Activated CD4-positive, alpha-beta T cell treated with anti-CD3 and anti-CD28 coated beads, Interleukin-2, amount 10 ng/mL, durations not matched to agents 7 days and 5 days (primary cell): ENCODE data around the gene UBXN11. TPM values are rescaled to one million over a fixed set of nuclear protein-coding genes. Genes with fewer than 3 reads are reported as not detected.

ENCODE experiments used
- CTCF ChIA-PET: fragments of 350-600 bp; sonication (Branson Sonifier 250); formaldehyde crosslinking; loops from one replicate; lab custom pipeline; 2021; ENCODE audit warnings: antibody characterized with exemption; lab: Charles Lee
- POLR2A ChIA-PET: fragments of 350-600 bp; sonication (Branson Sonifier 250); formaldehyde crosslinking; loops from one replicate; lab custom pipeline; 2021; ENCODE audit warnings: antibody characterized with exemption; lab: Charles Lee
- DNase-seq: peaks from one replicate; pipeline ENCODE4 v3.0.0-alpha.2; 2020
- H3K27ac Mint-ChIP-seq: one replicate; pipeline ENCODE4 v1.8.0; 2021; ENCODE audit warnings: mild to moderate bottlenecking, moderate library complexity, mixed read lengths
- H3K27me3 Mint-ChIP-seq: one replicate; pipeline ENCODE4 v1.8.0; 2021; ENCODE audit warnings: mixed read lengths
- H3K36me3 Mint-ChIP-seq: one replicate; pipeline ENCODE4 v1.8.0; 2021; ENCODE audit warnings: low read depth, mixed read lengths
- H3K4me1 Mint-ChIP-seq: one replicate; pipeline ENCODE4 v1.8.0; 2021; ENCODE audit warnings: mixed read lengths
- H3K4me3 Mint-ChIP-seq: one replicate; pipeline ENCODE4 v1.8.0; 2021; ENCODE audit warnings: mild to moderate bottlenecking, moderate library complexity, mixed read lengths
- H3K9me3 Mint-ChIP-seq: one replicate; pipeline ENCODE4 v1.8.0; 2021; ENCODE audit warnings: mixed read lengths
- total RNA-seq, 2 experiments: library from RNA; stranded (reverse); gene quantifications; one replicate each; pipeline ENCODE4 v1.2.3, GENCODE V29; 2021

The UBXN11 gene
- total RNA-seq, 2 experiments from 2014 or later = 48.6 to 51.3 TPM

GRCh38 chr1:26287811-26288210 is 18.6 kb downstream of the UBXN11 start:
- Mint-ChIP-seq H3K36me3 (peaks cover 39% of the 10 kb centered on the region), H3K4me3 (peak overlapping the region; percentile 58), H3K9me3 (no peaks in the 10 kb centered on the region), H3K27ac (peak overlapping the region; percentile 94), H3K4me1 (peaks cover 93% of the 10 kb centered on the region), H3K27me3 (no peaks in the 10 kb centered on the region)
- CTCF ChIA-PET = interaction anchor here (0.7 to 21.4 kb wide), 12 partner anchors 11 to 130 kb away, joined by 3 to 442 read pairs (median 8); partner anchors contain the start of genes CD52, CEP85, UBXN11 and ZNF593
- no peak for DNase-seq
- POLR2A ChIA-PET = interaction anchor here (0.9 to 1.7 kb wide), 3 partner anchors 10 to 27 kb away, joined by 3 to 9 read pairs (median 4); partner anchors contain the start of gene UBXN11

GRCh38 chr1:26287033-26287711 is 19.3 kb downstream of the UBXN11 start:
- Mint-ChIP-seq H3K36me3 (peaks cover 45% of the 10 kb centered on the region), H3K27me3 (no peaks in the 10 kb centered on the region), H3K4me3 (peak overlapping the region; percentile 58), H3K9me3 (no peaks in the 10 kb centered on the region), H3K27ac (peak overlapping the region; percentile 94), H3K4me1 (peaks cover 100% of the 10 kb centered on the region)
- ChIA-PET CTCF (interaction anchor here (0.7 to 21.4 kb wide), 14 partner anchors 11 to 104 kb away, joined by 3 to 442 read pairs (median 8); partner anchors contain the start of genes CD52, CEP85 and UBXN11), POLR2A (interaction anchor here (0.9 to 1.5 kb wide), 2 partner anchors 9 to 21 kb away, joined by 3 to 6 read pairs; no protein-coding TSS in a partner anchor)
- peak; percentile 91 for DNase-seq

GRCh38 chr1:26286064-26286416 is 20.4 kb downstream of the UBXN11 start:
- H3K36me3 Mint-ChIP-seq = peaks cover 49% of the 10 kb centered on the region
- peak overlapping the region; percentile 94 for H3K27ac Mint-ChIP-seq
- no peaks in the 10 kb centered on the region for H3K27me3 Mint-ChIP-seq
- H3K4me1 Mint-ChIP-seq = peaks cover 99% of the 10 kb centered on the region
- ChIA-PET CTCF (interaction anchor here (0.6 to 21.4 kb wide), 21 partner anchors 8 to 242 kb away, joined by 3 to 442 read pairs (median 8); partner anchors contain the start of genes CD52, CEP85 and UBXN11), POLR2A (interaction anchor here (0.8 to 2.1 kb wide), 3 partner anchors 22 to 78 kb away, joined by 3 to 12 read pairs (median 6); partner anchors contain the start of gene CD52)
- no peak for DNase-seq
- no peaks in the 10 kb centered on the region for H3K9me3 Mint-ChIP-seq
- H3K4me3 Mint-ChIP-seq = no peak overlapping the region

DNA sequence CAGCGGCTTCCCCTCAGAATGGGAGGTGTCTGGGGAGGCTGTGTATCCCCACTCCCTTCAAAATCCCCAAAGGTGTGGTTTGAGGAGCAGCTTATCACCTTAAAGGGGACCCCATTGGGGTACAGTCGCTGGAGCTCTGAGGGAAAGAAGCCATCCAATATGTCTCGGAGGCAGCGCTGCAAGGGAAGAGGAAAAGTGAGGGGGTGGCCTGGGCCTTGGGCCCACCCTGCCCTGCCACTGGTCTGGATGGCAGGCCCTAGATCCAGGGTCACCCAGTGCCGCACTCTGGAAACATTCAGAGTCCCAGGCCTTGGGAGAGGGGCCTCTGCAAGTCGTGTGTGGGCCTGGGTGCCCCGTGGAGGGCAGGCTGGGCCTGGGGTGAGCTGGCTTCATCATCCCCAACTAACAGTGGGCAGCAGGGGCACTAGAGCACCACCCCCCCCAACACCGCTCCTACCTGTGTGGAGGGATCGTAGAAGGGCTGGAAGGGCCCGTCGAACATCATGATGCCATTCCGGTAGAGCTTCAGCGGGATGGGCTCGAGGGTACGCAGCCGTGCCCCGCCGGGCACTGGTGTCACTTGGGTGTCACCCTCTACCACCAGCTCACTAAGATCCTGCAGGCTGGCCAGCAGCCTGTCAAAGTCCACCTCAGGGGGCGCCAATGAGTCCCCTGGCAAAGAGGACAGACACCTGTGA is 20.9 kb downstream of the UBXN11 start:
- DNase-seq = peak; percentile 40
- peak overlapping the region; percentile 97 for H3K27ac Mint-ChIP-seq

GRCh38 chr1:26284597-26285347 is 21.7 kb downstream of the UBXN11 start:
- ChIA-PET POLR2A (interaction anchor here (0.6 to 2.1 kb wide), 4 partner anchors 33 to 464 kb away, joined by 3 to 12 read pairs (median 6); partner anchors contain the start of gene CD52), CTCF (interaction anchor here (0.5 to 21.4 kb wide), 30 partner anchors 9 to 214 kb away, joined by 3 to 442 read pairs (median 6); partner anchors contain the start of genes CD52, CEP85, LIN28A and UBXN11)
- no peaks in the 10 kb centered on the region for H3K9me3 Mint-ChIP-seq
- H3K36me3 Mint-ChIP-seq = peaks cover 50% of the 10 kb centered on the region
- peak overlapping the region; percentile 97 for H3K27ac Mint-ChIP-seq
- DNase-seq = peak; percentile 96
- H3K4me1 Mint-ChIP-seq = peaks cover 90% of the 10 kb centered on the region
- no peaks in the 10 kb centered on the region for H3K27me3 Mint-ChIP-seq
- H3K4me3 Mint-ChIP-seq = peak overlapping the region; percentile 73

More for the DNA sequence above, 20.9 kb downstream of the UBXN11 start:
- Mint-ChIP-seq H3K27me3 (no peaks in the 10 kb centered on the region), H3K4me1 (peaks cover 96% of the 10 kb centered on the region), H3K9me3 (no peaks in the 10 kb centered on the region), H3K36me3 (peaks cover 54% of the 10 kb centered on the region), H3K4me3 (peak overlapping the region; percentile 73)
- ChIA-PET CTCF (interaction anchor here (0.6 to 21.4 kb wide), 26 partner anchors 9 to 242 kb away, joined by 3 to 442 read pairs (median 7); partner anchors contain the start of genes CD52, CEP85, LIN28A and UBXN11), POLR2A (interaction anchor here (0.6 to 2.1 kb wide), 4 partner anchors 22 to 465 kb away, joined by 3 to 12 read pairs (median 8); partner anchors contain the start of gene CD52)

GRCh38 chr1:26283871-26284596 is 22.4 kb downstream of the UBXN11 start:
- Mint-ChIP-seq H3K4me3 (peak overlapping the region; percentile 73), H3K27me3 (no peaks in the 10 kb centered on the region), H3K36me3 (peaks cover 57% of the 10 kb centered on the region), H3K27ac (peak overlapping the region; percentile 97), H3K9me3 (no peaks in the 10 kb centered on the region), H3K4me1 (peaks cover 88% of the 10 kb centered on the region)
- ChIA-PET CTCF (interaction anchor here (0.8 to 21.4 kb wide), 22 partner anchors 8 to 133 kb away, joined by 3 to 442 read pairs (median 8); partner anchors contain the start of genes CD52, CEP85, LIN28A and UBXN11), POLR2A (interaction anchor here (1.0 to 2.1 kb wide), 3 partner anchors 34 to 94 kb away, joined by 4 to 12 read pairs (median 9); partner anchors contain the start of gene CD52)
- DNase-seq = no peak

DNA sequence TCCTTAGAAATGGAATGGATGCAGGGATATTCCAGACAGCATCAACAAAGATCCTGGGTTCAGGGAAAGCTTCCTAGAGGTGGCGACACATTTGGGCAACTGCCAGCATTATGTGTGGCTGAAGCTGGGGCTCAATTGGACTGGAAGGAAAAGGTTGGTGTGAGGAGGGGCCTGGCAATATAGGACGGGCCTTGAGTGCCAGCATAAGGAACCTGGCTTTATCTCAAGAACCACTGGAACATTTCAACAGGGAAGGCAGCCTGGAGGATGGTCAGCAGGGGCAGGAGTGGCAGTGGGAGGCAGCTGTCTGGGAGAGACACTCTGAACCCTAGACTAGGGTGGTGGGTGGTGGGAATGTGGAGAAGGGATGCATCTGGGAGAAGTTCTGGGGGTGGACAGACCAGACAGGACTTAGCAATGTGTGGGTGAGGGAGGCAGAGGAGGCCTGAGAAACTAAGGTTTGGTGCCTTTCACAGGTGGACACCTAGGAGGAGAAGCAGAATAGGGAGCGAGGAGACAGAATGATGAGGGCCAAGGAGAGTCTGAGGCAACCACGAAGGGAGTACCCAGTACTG is 23.1 kb downstream of the UBXN11 start:
- ChIA-PET CTCF (interaction anchor here (6.2 to 21.4 kb wide), 3 partner anchors 7 to 40 kb away, joined by 78 to 442 read pairs (median 86); partner anchors contain the start of genes CD52 and UBXN11), POLR2A (no interaction called here)
- Mint-ChIP-seq H3K36me3 (peaks cover 62% of the 10 kb centered on the region), H3K9me3 (no peaks in the 10 kb centered on the region), H3K27ac (peak overlapping the region; percentile 97), H3K27me3 (no peaks in the 10 kb centered on the region), H3K4me1 (peaks cover 88% of the 10 kb centered on the region), H3K4me3 (peak overlapping the region; percentile 73)
- DNase-seq = no peak

DNA sequence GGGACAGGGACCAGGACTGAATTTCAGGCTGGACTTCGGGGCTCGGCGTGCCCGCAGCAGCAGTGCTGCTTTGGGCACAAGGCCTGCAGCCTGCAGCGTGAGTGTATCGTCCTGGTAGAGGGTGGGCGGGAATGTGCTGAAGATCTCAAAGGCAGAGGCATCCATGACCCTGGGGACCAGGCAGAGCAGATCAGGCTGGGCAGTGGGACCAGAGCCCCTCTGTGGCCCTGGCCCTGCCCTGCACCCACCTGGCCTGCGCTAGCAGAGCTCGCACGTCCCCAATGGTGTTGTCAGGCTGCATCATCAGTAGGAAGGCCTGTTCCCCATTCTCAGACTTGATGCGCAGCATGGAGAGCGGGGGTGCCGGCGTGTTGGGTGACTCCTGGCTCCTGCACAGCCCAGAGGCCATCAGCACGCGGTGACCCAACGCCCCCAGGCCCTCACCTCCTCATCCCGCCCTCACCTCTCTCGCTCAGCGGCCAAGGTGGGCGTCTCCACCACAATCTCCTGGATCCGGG is 24.0 kb downstream of the UBXN11 start:
- Mint-ChIP-seq H3K27me3 (no peaks in the 10 kb centered on the region), H3K36me3 (peaks cover 71% of the 10 kb centered on the region), H3K9me3 (no peaks in the 10 kb centered on the region), H3K4me1 (peaks cover 88% of the 10 kb centered on the region), H3K4me3 (peak overlapping the region; percentile 73), H3K27ac (peak overlapping the region; percentile 97)
- ChIA-PET POLR2A (no interaction called here), CTCF (interaction anchor here (1.0 to 21.4 kb wide), 2 partner anchors 41 to 109 kb away, joined by 4 to 442 read pairs; partner anchors contain the start of gene CD52)
- no peak for DNase-seq

DNA sequence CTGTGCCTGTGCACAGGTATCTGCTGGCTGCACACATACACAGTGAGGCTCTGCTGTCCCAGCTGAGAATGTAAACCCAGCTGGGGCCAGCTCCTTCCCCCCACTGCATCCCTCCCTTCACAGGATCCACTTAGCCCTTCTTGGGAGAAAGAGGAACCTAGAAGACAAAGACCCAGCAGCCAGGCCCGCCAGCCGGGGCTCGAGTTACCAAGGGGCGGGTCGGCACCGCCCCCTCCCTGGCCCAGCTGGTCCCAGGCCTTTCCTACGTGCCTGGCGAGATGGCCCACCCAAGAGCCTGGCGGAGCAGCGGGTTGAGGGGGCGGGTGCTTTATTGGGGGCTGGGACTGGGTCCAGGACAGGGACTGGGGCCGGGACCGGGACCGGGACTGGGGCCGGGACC is 24.5 kb downstream of the UBXN11 start:
- Mint-ChIP-seq H3K36me3 (peaks cover 75% of the 10 kb centered on the region), H3K4me3 (peak overlapping the region; percentile 86), H3K4me1 (peaks cover 88% of the 10 kb centered on the region), H3K27me3 (no peaks in the 10 kb centered on the region), H3K9me3 (no peaks in the 10 kb centered on the region), H3K27ac (peak overlapping the region; percentile 97)
- no peak for DNase-seq
- POLR2A ChIA-PET = no interaction called here
- CTCF ChIA-PET = interaction anchor here (1.0 to 21.4 kb wide), 2 partner anchors 41 to 109 kb away, joined by 4 to 442 read pairs; partner anchors contain the start of gene CD52

DNA sequence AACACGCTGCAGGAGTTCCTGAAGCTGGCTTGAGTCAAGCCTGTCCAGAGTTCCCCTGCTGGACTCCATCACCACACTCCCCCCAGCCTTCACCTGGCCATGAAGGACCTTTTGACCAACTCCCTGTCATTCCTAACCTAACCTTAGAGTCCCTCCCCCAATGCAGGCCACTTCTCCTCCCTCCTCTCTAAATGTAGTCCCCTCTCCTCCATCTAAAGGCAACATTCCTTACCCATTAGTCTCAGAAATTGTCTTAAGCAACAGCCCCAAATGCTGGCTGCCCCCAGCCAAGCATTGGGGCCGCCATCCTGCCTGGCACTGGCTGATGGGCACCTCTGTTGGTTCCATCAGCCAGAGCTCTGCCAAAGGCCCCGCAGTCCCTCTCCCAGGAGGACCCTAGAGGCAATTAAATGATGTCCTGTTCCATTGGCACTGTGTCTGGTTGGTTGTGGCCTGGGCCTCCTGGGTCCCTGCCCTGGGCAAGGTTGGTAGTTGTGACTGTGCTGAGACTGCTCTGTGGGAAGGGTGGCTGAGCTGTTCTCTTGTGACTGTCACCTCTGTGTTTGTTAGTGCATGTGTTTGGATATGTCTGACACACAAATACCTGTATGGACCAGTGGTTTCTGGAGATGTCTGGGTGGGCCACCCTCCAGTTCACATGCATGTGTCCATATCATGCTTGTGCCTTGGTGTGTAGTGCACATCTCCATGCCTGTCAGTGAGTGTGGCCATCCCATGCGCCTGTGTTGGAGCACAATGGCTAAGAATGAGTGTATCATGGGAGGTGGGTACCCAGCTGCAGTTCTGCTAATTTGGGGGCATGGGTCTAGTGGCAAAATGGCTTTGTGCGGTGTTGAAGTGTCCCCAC is 25.1 kb downstream of the UBXN11 start:
- Mint-ChIP-seq H3K4me3 (peak overlapping the region; percentile 86), H3K36me3 (peaks cover 80% of the 10 kb centered on the region), H3K9me3 (no peaks in the 10 kb centered on the region), H3K27ac (peak overlapping the region; percentile 97), H3K27me3 (no peaks in the 10 kb centered on the region), H3K4me1 (peaks cover 88% of the 10 kb centered on the region)
- POLR2A ChIA-PET = no interaction called here
- no peak for DNase-seq
- CTCF ChIA-PET = interaction anchor here (1.0 to 21.4 kb wide), 2 partner anchors 42 to 110 kb away, joined by 4 to 442 read pairs; partner anchors contain the start of gene CD52
